GM12878 (cell line): ENCODE data around the gene MRPL44. TPM values are rescaled to one million over a fixed set of nuclear protein-coding genes. Genes with fewer than 3 reads are reported as not detected.

ENCODE experiments used
- ATAC-seq: fragments of 200-7000 bp; cut with Tn5 transposase; 3 replicates; pipeline ENCODE4 v1.9.1; 2020; ENCODE audit warnings: mild to moderate bottlenecking, moderate library complexity
- BruUV-seq: library from RNA; stranded (reverse); fragments of 400-500 nt; replicated peaks from 2 replicates; lab custom pipeline; 2021; lab: Mats Ljungman, UMichigan
- CTCF ChIA-PET: fragments of 300-600 bp; sonication (Branson Sonifier 250); formaldehyde crosslinking; extraction: SDS; loops from one replicate; lab custom pipeline; 2021; ENCODE audit warnings: inconsistent platforms; lab: Yijun Ruan, JAX
- POLR2A ChIA-PET: fragments of 350-600 bp; formaldehyde crosslinking; extraction: SDS; loops from one replicate; lab custom pipeline; 2021; ENCODE audit warnings: inconsistent platforms; lab: Charles Lee
- RAD21 ChIA-PET: fragments of 300-600 bp; sonication (Branson Sonifier 250); formaldehyde crosslinking; loops from one replicate; lab custom pipeline; 2023; ENCODE audit warnings: antibody characterized with exemption; ENCODE audit not compliant: unreplicated experiment; lab: Charles Lee
- SMC1A ChIA-PET: fragments of 300-600 bp; sonication (Branson Sonifier 250); formaldehyde crosslinking; loops from one replicate; lab custom pipeline; 2023; ENCODE audit not compliant: unreplicated experiment, uncharacterized antibody; lab: Charles Lee
- DNase-seq: peaks from one replicate; pipeline ENCODE4 v3.0.0-alpha.2; 2011; ENCODE audit warnings: low read depth, low spot score
- FAIRE-seq: peaks from 3 replicates; lab custom pipeline; 2011; peaks lifted over from hg19 to GRCh38; lab: Jason Lieb, UNC
- H2AFZ ChIP-seq: 2 replicates; pipeline ENCODE4 v1.6.0; 2011; ENCODE audit warnings: low read depth, low read length, control low read depth; ENCODE audit not compliant: control insufficient read depth
- H3K27ac ChIP-seq: 2 replicates; pipeline ENCODE4 v1.5.1; 2011; ENCODE audit warnings: control low read depth; ENCODE audit not compliant: control insufficient read depth, insufficient read depth
- H3K27me3 ChIP-seq, 2 experiments: replicated peaks in 1 of 2; 2 replicates each; pipeline versions ENCODE4 v1.6.0 to v1.6.1; 2011; ENCODE audit warnings: low read length in 1 of 2; ENCODE audit not compliant: control insufficient read depth in 2 of 2, insufficient read depth in 2 of 2
- H3K36me3 ChIP-seq, 2 experiments: 2 replicates each; pipeline ENCODE4 v1.5.1; 2011; ENCODE audit warnings: low read length in 1 of 2; ENCODE audit not compliant: control insufficient read depth in 2 of 2, insufficient read depth in 2 of 2
- H3K4me1 ChIP-seq: 2 replicates; pipeline ENCODE4 v1.6.1; 2011; ENCODE audit warnings: mild to moderate bottlenecking, low read length, moderate library complexity, mixed read lengths; ENCODE audit not compliant: control insufficient read depth, insufficient read depth
- H3K4me2 ChIP-seq: 2 replicates; pipeline ENCODE4 v1.6.0; 2011; ENCODE audit warnings: control low read depth; ENCODE audit not compliant: control insufficient read depth, insufficient read depth
- H3K4me3 ChIP-seq: fragments of 200-600 bp; sonication (generic); 2 replicates; pipeline ENCODE4 v1.5.1; 2016
- H3K79me2 ChIP-seq: 2 replicates; pipeline ENCODE4 v1.6.0; 2011; ENCODE audit warnings: low read length; ENCODE audit not compliant: control insufficient read depth, insufficient read depth
- H3K9ac ChIP-seq: 2 replicates; pipeline ENCODE4 v1.8.0; 2011; ENCODE audit warnings: low read length, control low read depth, mixed read lengths; ENCODE audit not compliant: control insufficient read depth, insufficient read depth
- H3K9me3 ChIP-seq: replicated peaks from 3 replicates; pipeline ENCODE4 v1.5.1; 2011; ENCODE audit warnings: mild to moderate bottlenecking, low read length; ENCODE audit not compliant: control insufficient read depth, insufficient read depth
- H4K20me1 ChIP-seq: 2 replicates; pipeline ENCODE4 v1.6.0; 2011; ENCODE audit not compliant: control insufficient read depth, insufficient read depth
- WGBS: methylation state at CpG from one replicate; pipeline ENCODE4 v1.1.6; 2016; ENCODE audit warnings: low lambda C conversion rate; ENCODE audit not compliant: insufficient replicate concordance, insufficient coverage; ENCODE audit errors: missing lambda C conversion rate; 5-methylcytosine and 5-hydroxymethylcytosine counted together
- in situ Hi-C: fragments of 300-500 bp; cut with MboI; formaldehyde crosslinking; loops from 9 replicates; pipeline ENCODE4 v1.14.3; 2018; ENCODE audit warnings: mixed read lengths
- intact Hi-C: fragments of 100-400 bp; cut with micrococcal nuclease; formaldehyde crosslinking; loops from one replicate; pipeline ENCODE4 v1.14.2; 2022; ENCODE audit not compliant: unreplicated experiment
- polyA plus RNA-seq, 11 experiments: library from polyadenylated mRNA; depleted of rRNA in 4 of 11; unstranded in 6 of 11; stranded (reverse) in 5 of 11; fragments of >200 nt; fragmentation: Nextera tagmentation in 4 of 11; fragmentation: Illumina TruSeq in 1 of 11; extraction: Ambion mirVana in 4 of 11; extraction: Trizol in 1 of 11; gene quantifications; 1 replicate in 1 of 11; 2 replicates in 10 of 11; pipeline versions ENCODE4 v1.2.1 to v1.2.3, GENCODE V29; 2011 to 2016; ENCODE audit warnings: inconsistent platforms in 2 of 11, missing spikeins in 2 of 11, low read depth in 1 of 11
- total RNA-seq, 4 experiments: library from RNA; depleted of rRNA in 3 of 4; stranded (reverse); fragments of >200 nt in 3 of 4; fragmentation: Illumina TruSeq in 1 of 4; extraction: Trizol in 1 of 4; gene quantifications; 2 replicates each; pipeline versions ENCODE4 v1.2.1 to v1.2.3, GENCODE V29; 2013 to 2021
- TF ChIP-seq, protein P1 (sequence below): fragments of 450-650 bp; IDR thresholded peaks from 2 replicates; pipeline ENCODE4 v1.6.1; 2017; ENCODE audit warnings: mild to moderate bottlenecking, moderate library complexity
- TF ChIP-seq, protein P2 (sequence below): fragments of 450-650 bp; formaldehyde crosslinking; IDR thresholded peaks from 2 replicates; pipeline ENCODE4 v1.5.0; 2022; ENCODE audit warnings: mild to moderate bottlenecking, missing genetic modification characterization
- TF ChIP-seq, protein P3 (sequence below): fragments of 450-650 bp; formaldehyde crosslinking; IDR thresholded peaks from 2 replicates; pipeline ENCODE4 v1.4.0; 2020; ENCODE audit warnings: mild to moderate bottlenecking, moderate library complexity
- TF ChIP-seq, protein P4 (sequence below): fragments of 450-650 bp; IDR thresholded peaks from 2 replicates; pipeline ENCODE4 v1.6.1; 2018; ENCODE audit warnings: borderline replicate concordance, mild to moderate bottlenecking; ENCODE audit not compliant: partially characterized antibody
- TF ChIP-seq, protein P5 (sequence below): IDR thresholded peaks from 2 replicates; pipeline ENCODE4 v1.6.1; 2012; ENCODE audit warnings: low read depth, low read length, improper control_type of control experiment

MRPL44 gene
- total and polyA plus RNA-seq, 10 of the 15 experiments (the other 5 are each of a cell fraction or from before 2014, with no cell fraction given) = 18.3 to 44.3 (median 37.5) TPM

DNA sequence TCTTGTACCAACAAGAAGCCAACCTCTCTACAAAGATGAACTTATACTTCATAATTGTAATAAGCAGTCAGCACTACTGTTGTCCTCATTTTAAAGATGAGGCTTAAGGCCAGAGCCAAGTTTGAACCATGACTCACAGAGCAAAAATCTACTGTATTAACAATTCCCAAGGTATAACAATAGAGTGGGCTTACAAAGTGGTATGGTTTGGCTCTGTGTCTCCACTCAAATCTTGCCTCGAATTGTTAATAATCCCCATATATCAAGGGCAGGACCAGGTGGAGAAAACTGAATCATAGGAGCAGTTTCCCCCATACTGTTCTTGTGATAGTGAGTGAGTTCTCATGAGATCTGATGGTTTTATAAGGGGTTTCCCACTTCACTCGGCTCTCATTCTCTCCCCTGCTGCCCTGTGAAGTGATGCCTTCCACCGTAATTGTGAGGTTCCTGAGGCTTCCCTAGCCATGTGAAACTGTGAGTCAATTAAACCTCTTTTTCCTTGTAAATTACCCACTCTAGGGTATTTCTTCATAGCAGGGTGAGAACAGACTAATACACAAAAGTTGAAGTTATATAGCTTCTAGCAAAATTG, 19.5 kb downstream of the MRPL44 start:
- Histone ChIP-seq H3K27ac (no peak overlapping the region), H3K36me3 (no peaks in the 10 kb centered on the region), H3K9me3 (no peaks in the 10 kb centered on the region), H3K4me1 (no peaks in the 10 kb centered on the region), H3K9ac (no peak overlapping the region), H3K79me2 (no peaks in the 10 kb centered on the region), H3K4me2 (no peak overlapping the region), H2AFZ (no peak overlapping the region), H3K27me3 (no peaks in the 10 kb centered on the region), H4K20me1 (no peaks in the 10 kb centered on the region), H3K4me3 (no peak overlapping the region)
- ChIA-PET SMC1A (no interaction called here), CTCF (interaction anchor here (1.7 to 11.9 kb wide), 2 partner anchors 10 to 16 kb away, joined by 9 to 149 read pairs; no protein-coding TSS in a partner anchor), RAD21 (interaction anchor here (1.0 to 1.2 kb wide), 2 partner anchors 9 to 307 kb away, joined by 3 read pairs; no protein-coding TSS in a partner anchor), POLR2A (no interaction called here)
- WGBS = 16% methylated on average over 3 of the region's 3 CpGs
- ATAC-seq = no peak; the same call in 2 of the 3 replicates
- in situ Hi-C loops (loop anchor here (25.0 kb wide), 1 partner anchor 661 kb away; no protein-coding TSS in a partner anchor), intact Hi-C loops (loop anchor here (10.0 kb wide), 2 partner anchors 668 to 798 kb away; no protein-coding TSS in a partner anchor)
- FAIRE-seq = no peak
- no peak for DNase-seq
- BruUV-seq = no TSS peak
- TF ChIP-seq, protein P1, sequence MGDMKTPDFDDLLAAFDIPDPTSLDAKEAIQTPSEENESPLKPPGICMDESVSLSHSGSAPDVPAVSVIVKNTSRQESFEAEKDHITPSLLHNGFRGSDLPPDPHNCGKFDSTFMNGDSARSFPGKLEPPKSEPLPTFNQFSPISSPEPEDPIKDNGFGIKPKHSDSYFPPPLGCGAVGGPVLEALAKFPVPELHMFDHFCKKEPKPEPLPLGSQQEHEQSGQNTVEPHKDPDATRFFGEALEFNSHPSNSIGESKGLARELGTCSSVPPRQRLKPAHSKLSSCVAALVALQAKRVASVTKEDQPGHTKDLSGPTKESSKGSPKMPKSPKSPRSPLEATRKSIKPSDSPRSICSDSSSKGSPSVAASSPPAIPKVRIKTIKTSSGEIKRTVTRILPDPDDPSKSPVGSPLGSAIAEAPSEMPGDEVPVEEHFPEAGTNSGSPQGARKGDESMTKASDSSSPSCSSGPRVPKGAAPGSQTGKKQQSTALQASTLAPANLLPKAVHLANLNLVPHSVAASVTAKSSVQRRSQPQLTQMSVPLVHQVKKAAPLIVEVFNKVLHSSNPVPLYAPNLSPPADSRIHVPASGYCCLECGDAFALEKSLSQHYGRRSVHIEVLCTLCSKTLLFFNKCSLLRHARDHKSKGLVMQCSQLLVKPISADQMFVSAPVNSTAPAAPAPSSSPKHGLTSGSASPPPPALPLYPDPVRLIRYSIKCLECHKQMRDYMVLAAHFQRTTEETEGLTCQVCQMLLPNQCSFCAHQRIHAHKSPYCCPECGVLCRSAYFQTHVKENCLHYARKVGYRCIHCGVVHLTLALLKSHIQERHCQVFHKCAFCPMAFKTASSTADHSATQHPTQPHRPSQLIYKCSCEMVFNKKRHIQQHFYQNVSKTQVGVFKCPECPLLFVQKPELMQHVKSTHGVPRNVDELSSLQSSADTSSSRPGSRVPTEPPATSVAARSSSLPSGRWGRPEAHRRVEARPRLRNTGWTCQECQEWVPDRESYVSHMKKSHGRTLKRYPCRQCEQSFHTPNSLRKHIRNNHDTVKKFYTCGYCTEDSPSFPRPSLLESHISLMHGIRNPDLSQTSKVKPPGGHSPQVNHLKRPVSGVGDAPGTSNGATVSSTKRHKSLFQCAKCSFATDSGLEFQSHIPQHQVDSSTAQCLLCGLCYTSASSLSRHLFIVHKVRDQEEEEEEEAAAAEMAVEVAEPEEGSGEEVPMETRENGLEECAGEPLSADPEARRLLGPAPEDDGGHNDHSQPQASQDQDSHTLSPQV = no peak
- TF ChIP-seq, protein P2, sequence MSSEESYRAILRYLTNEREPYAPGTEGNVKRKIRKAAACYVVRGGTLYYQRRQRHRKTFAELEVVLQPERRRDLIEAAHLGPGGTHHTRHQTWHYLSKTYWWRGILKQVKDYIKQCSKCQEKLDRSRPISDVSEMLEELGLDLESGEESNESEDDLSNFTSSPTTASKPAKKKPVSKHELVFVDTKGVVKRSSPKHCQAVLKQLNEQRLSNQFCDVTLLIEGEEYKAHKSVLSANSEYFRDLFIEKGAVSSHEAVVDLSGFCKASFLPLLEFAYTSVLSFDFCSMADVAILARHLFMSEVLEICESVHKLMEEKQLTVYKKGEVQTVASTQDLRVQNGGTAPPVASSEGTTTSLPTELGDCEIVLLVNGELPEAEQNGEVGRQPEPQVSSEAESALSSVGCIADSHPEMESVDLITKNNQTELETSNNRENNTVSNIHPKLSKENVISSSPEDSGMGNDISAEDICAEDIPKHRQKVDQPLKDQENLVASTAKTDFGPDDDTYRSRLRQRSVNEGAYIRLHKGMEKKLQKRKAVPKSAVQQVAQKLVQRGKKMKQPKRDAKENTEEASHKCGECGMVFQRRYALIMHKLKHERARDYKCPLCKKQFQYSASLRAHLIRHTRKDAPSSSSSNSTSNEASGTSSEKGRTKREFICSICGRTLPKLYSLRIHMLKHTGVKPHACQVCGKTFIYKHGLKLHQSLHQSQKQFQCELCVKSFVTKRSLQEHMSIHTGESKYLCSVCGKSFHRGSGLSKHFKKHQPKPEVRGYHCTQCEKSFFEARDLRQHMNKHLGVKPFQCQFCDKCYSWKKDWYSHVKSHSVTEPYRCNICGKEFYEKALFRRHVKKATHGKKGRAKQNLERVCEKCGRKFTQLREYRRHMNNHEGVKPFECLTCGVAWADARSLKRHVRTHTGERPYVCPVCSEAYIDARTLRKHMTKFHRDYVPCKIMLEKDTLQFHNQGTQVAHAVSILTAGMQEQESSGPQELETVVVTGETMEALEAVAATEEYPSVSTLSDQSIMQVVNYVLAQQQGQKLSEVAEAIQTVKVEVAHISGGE (CRISPR knock-in tag) = no peak
- TF ChIP-seq, protein P3, sequence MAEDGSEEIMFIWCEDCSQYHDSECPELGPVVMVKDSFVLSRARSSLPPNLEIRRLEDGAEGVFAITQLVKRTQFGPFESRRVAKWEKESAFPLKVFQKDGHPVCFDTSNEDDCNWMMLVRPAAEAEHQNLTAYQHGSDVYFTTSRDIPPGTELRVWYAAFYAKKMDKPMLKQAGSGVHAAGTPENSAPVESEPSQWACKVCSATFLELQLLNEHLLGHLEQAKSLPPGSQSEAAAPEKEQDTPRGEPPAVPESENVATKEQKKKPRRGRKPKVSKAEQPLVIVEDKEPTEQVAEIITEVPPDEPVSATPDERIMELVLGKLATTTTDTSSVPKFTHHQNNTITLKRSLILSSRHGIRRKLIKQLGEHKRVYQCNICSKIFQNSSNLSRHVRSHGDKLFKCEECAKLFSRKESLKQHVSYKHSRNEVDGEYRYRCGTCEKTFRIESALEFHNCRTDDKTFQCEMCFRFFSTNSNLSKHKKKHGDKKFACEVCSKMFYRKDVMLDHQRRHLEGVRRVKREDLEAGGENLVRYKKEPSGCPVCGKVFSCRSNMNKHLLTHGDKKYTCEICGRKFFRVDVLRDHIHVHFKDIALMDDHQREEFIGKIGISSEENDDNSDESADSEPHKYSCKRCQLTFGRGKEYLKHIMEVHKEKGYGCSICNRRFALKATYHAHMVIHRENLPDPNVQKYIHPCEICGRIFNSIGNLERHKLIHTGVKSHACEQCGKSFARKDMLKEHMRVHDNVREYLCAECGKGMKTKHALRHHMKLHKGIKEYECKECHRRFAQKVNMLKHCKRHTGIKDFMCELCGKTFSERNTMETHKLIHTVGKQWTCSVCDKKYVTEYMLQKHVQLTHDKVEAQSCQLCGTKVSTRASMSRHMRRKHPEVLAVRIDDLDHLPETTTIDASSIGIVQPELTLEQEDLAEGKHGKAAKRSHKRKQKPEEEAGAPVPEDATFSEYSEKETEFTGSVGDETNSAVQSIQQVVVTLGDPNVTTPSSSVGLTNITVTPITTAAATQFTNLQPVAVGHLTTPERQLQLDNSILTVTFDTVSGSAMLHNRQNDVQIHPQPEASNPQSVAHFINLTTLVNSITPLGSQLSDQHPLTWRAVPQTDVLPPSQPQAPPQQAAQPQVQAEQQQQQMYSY (CRISPR knock-in tag) = no peak
- TF ChIP-seq, protein P4, sequence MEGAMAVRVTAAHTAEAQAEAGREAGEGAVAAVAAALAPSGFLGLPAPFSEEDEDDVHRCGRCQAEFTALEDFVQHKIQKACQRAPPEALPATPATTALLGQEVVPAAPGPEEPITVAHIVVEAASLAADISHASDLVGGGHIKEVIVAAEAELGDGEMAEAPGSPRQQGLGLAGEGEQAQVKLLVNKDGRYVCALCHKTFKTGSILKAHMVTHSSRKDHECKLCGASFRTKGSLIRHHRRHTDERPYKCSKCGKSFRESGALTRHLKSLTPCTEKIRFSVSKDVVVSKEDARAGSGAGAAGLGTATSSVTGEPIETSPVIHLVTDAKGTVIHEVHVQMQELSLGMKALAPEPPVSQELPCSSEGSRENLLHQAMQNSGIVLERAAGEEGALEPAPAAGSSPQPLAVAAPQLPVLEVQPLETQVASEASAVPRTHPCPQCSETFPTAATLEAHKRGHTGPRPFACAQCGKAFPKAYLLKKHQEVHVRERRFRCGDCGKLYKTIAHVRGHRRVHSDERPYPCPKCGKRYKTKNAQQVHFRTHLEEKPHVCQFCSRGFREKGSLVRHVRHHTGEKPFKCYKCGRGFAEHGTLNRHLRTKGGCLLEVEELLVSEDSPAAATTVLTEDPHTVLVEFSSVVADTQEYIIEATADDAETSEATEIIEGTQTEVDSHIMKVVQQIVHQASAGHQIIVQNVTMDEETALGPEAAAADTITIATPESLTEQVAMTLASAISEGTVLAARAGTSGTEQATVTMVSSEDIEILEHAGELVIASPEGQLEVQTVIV = no peak
- TF ChIP-seq, protein P5, sequence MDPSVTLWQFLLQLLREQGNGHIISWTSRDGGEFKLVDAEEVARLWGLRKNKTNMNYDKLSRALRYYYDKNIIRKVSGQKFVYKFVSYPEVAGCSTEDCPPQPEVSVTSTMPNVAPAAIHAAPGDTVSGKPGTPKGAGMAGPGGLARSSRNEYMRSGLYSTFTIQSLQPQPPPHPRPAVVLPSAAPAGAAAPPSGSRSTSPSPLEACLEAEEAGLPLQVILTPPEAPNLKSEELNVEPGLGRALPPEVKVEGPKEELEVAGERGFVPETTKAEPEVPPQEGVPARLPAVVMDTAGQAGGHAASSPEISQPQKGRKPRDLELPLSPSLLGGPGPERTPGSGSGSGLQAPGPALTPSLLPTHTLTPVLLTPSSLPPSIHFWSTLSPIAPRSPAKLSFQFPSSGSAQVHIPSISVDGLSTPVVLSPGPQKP = no peak
